HFF-Myc (cell line): Measurements from ENCODE around the gene ZSWIM4.
A peak's percentile ranks its signal among the peaks of the same experiment; 100 is the strongest.

Experiments used
- DNase-seq: peaks from one replicate; pipeline ENCODE4 v3.0.0-alpha.2; 2011; ENCODE audit warnings: low read depth; ENCODE audit errors: extremely low read depth
- H3K4me3 ChIP-seq: replicated peaks from 2 replicates; pipeline ENCODE4 v1.5.1; 2011; ENCODE audit warnings: low read depth, mild to moderate bottlenecking, control low read depth, low read length
- TF ChIP-seq, protein P1 (sequence below): IDR thresholded peaks from 2 replicates; pipeline ENCODE4 v1.5.1; 2012; ENCODE audit warnings: mild to moderate bottlenecking, low read depth, low read length, control low read depth; ENCODE audit errors: missing control alignments

The ZSWIM4 gene

DNA sequence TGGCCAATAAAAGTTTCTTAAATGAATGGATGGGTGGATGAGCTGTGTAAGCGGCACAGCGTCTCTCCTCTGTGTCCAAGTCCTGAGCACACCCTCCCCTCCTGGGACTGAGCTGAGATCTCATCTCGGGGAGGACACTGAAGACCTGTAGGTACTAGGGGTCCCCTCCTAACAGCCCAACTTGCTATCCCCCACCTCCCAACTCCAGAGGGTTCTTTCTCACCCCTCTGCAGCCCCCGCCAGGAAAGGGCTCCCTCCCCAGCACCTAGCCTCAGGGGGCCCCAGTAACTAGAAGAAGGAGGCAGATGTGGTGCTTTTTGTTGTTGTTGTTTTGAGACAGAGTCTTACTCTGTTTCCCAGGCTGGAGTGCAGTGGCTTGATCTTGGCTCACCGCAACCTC is 80.6 kb downstream of the ZSWIM4 start:
- no peak overlapping the region for H3K4me3 ChIP-seq
- TF ChIP-seq, protein P1, sequence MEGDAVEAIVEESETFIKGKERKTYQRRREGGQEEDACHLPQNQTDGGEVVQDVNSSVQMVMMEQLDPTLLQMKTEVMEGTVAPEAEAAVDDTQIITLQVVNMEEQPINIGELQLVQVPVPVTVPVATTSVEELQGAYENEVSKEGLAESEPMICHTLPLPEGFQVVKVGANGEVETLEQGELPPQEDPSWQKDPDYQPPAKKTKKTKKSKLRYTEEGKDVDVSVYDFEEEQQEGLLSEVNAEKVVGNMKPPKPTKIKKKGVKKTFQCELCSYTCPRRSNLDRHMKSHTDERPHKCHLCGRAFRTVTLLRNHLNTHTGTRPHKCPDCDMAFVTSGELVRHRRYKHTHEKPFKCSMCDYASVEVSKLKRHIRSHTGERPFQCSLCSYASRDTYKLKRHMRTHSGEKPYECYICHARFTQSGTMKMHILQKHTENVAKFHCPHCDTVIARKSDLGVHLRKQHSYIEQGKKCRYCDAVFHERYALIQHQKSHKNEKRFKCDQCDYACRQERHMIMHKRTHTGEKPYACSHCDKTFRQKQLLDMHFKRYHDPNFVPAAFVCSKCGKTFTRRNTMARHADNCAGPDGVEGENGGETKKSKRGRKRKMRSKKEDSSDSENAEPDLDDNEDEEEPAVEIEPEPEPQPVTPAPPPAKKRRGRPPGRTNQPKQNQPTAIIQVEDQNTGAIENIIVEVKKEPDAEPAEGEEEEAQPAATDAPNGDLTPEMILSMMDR: no peak
- no peak for DNase-seq

DNA sequence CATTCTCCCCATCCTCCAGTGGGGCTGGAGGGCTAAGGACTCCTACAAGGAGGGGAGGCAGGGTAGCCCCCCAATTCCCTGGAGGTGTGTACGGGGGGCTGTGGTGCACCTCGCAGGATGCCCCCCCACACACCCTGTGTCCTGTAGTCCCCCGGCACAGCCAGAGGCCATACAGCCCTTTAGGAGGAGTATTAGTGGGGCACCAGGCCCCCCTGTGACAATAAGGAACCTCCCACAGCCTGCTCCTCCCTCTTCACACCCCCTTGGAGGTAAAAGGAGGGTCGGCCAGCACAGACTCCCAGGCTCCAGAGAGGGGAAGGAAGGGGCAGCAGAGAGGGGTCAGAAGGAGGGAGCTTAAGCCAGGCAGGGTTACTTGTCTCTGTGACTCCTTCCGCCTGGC is 81.6 kb downstream of the ZSWIM4 start, which contains the start of gene NANOS3:
Gene NANOS3 (plus strand): TSS at position 301 of the 400 bp plus-strand sequence. CDS start 115 bp downstream, outside the sequence.
- DNase-seq: no peak
- TF ChIP-seq, protein P1: no peak

GRCh38 chr19:13877303-13877702 is 82.1 kb downstream of the ZSWIM4 start:
- TF ChIP-seq, protein P1: no peak
- H3K4me3 ChIP-seq: no peak overlapping the region
- no peak for DNase-seq

More for the DNA sequence above, 81.6 kb downstream of the ZSWIM4 start, which contains the start of gene NANOS3:
- no peak within 1 kb of the TSS for H3K4me3 ChIP-seq

GRCh38 chr19:13880059-13881043 is 85.1 kb downstream of the ZSWIM4 start:
- DNase-seq: peak; percentile 79
- H3K4me3 ChIP-seq: no peak overlapping the region
- TF ChIP-seq, protein P1: peak; percentile 100

DNA sequence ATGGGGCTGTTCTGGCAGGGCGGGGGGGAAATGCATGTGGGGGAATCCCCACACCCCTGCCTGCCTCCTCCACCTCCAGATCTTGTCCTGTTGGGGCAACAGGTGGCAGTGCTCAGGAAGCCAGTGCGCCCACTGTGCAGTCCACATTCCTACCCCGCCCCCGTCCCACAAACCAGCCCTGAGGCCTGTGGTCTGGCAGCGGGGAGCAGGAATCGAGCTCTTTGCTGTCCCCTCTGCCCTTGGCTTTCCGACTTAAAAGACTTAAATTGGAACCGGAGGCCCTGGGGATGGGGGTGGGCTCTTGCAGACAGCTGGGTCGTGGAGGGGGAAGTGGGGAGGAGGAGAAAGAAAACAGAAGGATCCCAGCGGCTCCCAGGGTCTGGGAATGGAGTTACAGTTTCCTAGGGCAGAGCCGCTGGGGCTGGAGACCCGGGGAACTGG is 86.0 kb downstream of the ZSWIM4 start:
- TF ChIP-seq, protein P1: no peak
- no peak overlapping the region for H3K4me3 ChIP-seq
- no peak for DNase-seq
